ENCODE measurements around the gene SRMS. TPM values are rescaled to one million over a fixed set of nuclear protein-coding genes. Genes with fewer than 3 reads are reported as not detected.

Gene SRMS
- total and polyA plus RNA-seq, 5 donors: not detected

Other genes with a start within 250 kb of the SRMS start
- gene CHRNA4, start 186.4 kb downstream of the SRMS start, total RNA-seq: under 1 TPM in 3 of 4 donors, not detected in 1; 0.17 to 0.54 (median 0.38) TPM
- 0.02 TPM for gene CHRNA4, start 186.4 kb downstream of the SRMS start, polyA plus RNA-seq
- gene KCNQ2, start 75.1 kb downstream of the SRMS start, total RNA-seq: 1 to 10 TPM in 2 of 4 donors, not detected in 2; 1.1 to 2.3 TPM
- under 0.01 TPM for gene KCNQ2, start 75.1 kb downstream of the SRMS start, polyA plus RNA-seq
- 1,000 to 10,000 TPM in 1 of 4 donors, 100 to 1,000 TPM in 3; 701 to 1,033 (median 894) TPM for gene EEF1A2, start 48.7 kb downstream of the SRMS start, total RNA-seq
- gene EEF1A2, start 48.7 kb downstream of the SRMS start, polyA plus RNA-seq: 952 TPM
- 100 to 1,000 TPM; 143 to 244 (median 223) TPM for gene PPDPF, start 27.0 kb downstream of the SRMS start, total RNA-seq
- gene PPDPF, start 27.0 kb downstream of the SRMS start, polyA plus RNA-seq: 276 TPM
- under 1 TPM in 2 of 4 donors, not detected in 2; 0.09 to 0.15 TPM for gene PTK6, start 10.4 kb downstream of the SRMS start, total RNA-seq
- 0.14 TPM for gene PTK6, start 10.4 kb downstream of the SRMS start, polyA plus RNA-seq
- under 1 TPM in 3 of 4 donors, not detected in 1; 0.09 to 0.20 (median 0.17) TPM for gene FNDC11, start 6.4 kb upstream of the SRMS start, total RNA-seq
- gene FNDC11, start 6.4 kb upstream of the SRMS start, polyA plus RNA-seq: 0.14 TPM
- 10 to 100 TPM; 15.6 to 29.5 (median 16.2) TPM for gene HELZ2, start 26.5 kb upstream of the SRMS start, total RNA-seq
- gene HELZ2, start 26.5 kb upstream of the SRMS start, polyA plus RNA-seq: 8.7 TPM
- 1 to 10 TPM; 7.0 to 7.7 (median 7.3) TPM for gene GMEB2, start 79.4 kb upstream of the SRMS start, total RNA-seq
- gene GMEB2, start 79.4 kb upstream of the SRMS start, polyA plus RNA-seq: 6.5 TPM
- 1 to 10 TPM; 4.0 to 9.3 (median 5.8) TPM for gene STMN3, start 105.7 kb upstream of the SRMS start, total RNA-seq
- gene STMN3, start 105.7 kb upstream of the SRMS start, polyA plus RNA-seq: 7.1 TPM
- gene RTEL1, start 110.6 kb upstream of the SRMS start, total RNA-seq: 10 to 100 TPM; 12.3 to 14.8 (median 13.3) TPM
- gene RTEL1, start 110.6 kb upstream of the SRMS start, polyA plus RNA-seq: 7.7 TPM
- gene TNFRSF6B, start 148.9 kb upstream of the SRMS start, total RNA-seq: 1 to 10 TPM in 2 of 4 donors, under 1 TPM in 1, not detected in 1; 0.23 to 1.4 (median 1.1) TPM
- 2.7 TPM for gene TNFRSF6B, start 148.9 kb upstream of the SRMS start, polyA plus RNA-seq
- gene ARFRP1, start 160.2 kb upstream of the SRMS start, total RNA-seq: 10 to 100 TPM; 40.1 to 49.7 (median 44.3) TPM
- gene ARFRP1, start 160.2 kb upstream of the SRMS start, polyA plus RNA-seq: 38.7 TPM
- gene ZGPAT, start 160.3 kb upstream of the SRMS start, total RNA-seq: 10 to 100 TPM; 14.5 to 19.6 (median 16.8) TPM
- gene ZGPAT, start 160.3 kb upstream of the SRMS start, polyA plus RNA-seq: 29.5 TPM
- gene LIME1, start 188.9 kb upstream of the SRMS start, total RNA-seq: 1 to 10 TPM; 2.1 to 2.9 (median 2.7) TPM
- gene LIME1, start 188.9 kb upstream of the SRMS start, polyA plus RNA-seq: 2.7 TPM
- 10 to 100 TPM; 42.7 to 69.1 (median 50.1) TPM for gene SLC2A4RG, start 192.0 kb upstream of the SRMS start, total RNA-seq
- gene SLC2A4RG, start 192.0 kb upstream of the SRMS start, polyA plus RNA-seq: 39.2 TPM